H1 (cell line): ENCODE results near the gene RASGRP1. TPM values are rescaled to one million over a fixed set of nuclear protein-coding genes. Genes with fewer than 3 reads are reported as not detected.

Experiments used
- CTCF ChIA-PET: fragments of 300-600 bp; sonication (Branson Sonifier 250); formaldehyde crosslinking; loops from one replicate; lab custom pipeline; 2021; ENCODE audit not compliant: partially characterized antibody; lab: Charles Lee
- POLR2A ChIA-PET: fragments of 300-600 bp; sonication (Branson Sonifier 250); formaldehyde crosslinking; loops from one replicate; lab custom pipeline; 2021; ENCODE audit warnings: inconsistent platforms; ENCODE audit not compliant: partially characterized antibody; lab: Charles Lee
- DNase-seq, 2 experiments: peaks; one replicate each; pipeline versions ENCODE4 v3.0.0 to v3.0.0-alpha.2; 2010 to 2022; ENCODE audit warnings: low spot score in 2 of 2, low read depth in 1 of 2, mixed read lengths in 1 of 2
- FAIRE-seq: peaks from 2 replicates; lab custom pipeline; 2011; peaks lifted over from hg19 to GRCh38; lab: Jason Lieb, UNC
- H2AFZ ChIP-seq: 2 replicates; pipeline ENCODE4 v1.8.1; 2012; ENCODE audit warnings: low read length, inconsistent platforms
- H2AK5ac ChIP-seq: 2 replicates; pipeline ENCODE4 v1.6.1; 2013; ENCODE audit warnings: low read depth, low read length
- H2BK120ac ChIP-seq: replicated peaks from 2 replicates; pipeline ENCODE3; 2013; ENCODE audit warnings: low read depth, low read length, inconsistent platforms
- H2BK12ac ChIP-seq: 2 replicates; pipeline ENCODE4 v1.6.1; 2013; ENCODE audit warnings: low read depth, low read length
- H2BK15ac ChIP-seq: 2 replicates; pipeline ENCODE4 v1.6.1; 2013; ENCODE audit warnings: low read length
- H2BK20ac ChIP-seq: 2 replicates; pipeline ENCODE4 v1.6.1; 2013; ENCODE audit warnings: low read length
- H2BK5ac ChIP-seq: 2 replicates; pipeline ENCODE4 v1.6.1; 2013; ENCODE audit warnings: low read depth, low read length
- H3K14ac ChIP-seq: 2 replicates; pipeline ENCODE4 v1.6.1; 2013; ENCODE audit warnings: inconsistent platforms; ENCODE audit not compliant: insufficient read length
- H3K18ac ChIP-seq: 2 replicates; pipeline ENCODE4 v1.6.1; 2013; ENCODE audit warnings: low read length; ENCODE audit errors: extremely low read depth
- H3K23ac ChIP-seq: 2 replicates; pipeline ENCODE4 v1.6.1; 2013; ENCODE audit warnings: inconsistent platforms; ENCODE audit not compliant: insufficient read length
- H3K23me2 ChIP-seq: 2 replicates; pipeline ENCODE4 v1.6.1; 2013; ENCODE audit warnings: low read depth, low read length
- H3K27ac ChIP-seq: 2 replicates; pipeline ENCODE4 v1.6.1; 2011; ENCODE audit warnings: low read depth, low read length, inconsistent platforms
- H3K27me3 ChIP-seq, 4 experiments: replicated peaks in 1 of 4; 1 replicate in 1 of 4; 2 replicates in 3 of 4; pipeline versions ENCODE4 v1.6.1 to v1.8.1; 2011 to 2013; ENCODE audit warnings: low read length in 3 of 4, mild to moderate bottlenecking in 3 of 4, inconsistent platforms in 2 of 4, mixed read lengths in 2 of 4, moderate library complexity in 1 of 4; ENCODE audit not compliant: control insufficient read depth in 3 of 4, insufficient read depth in 3 of 4; ENCODE audit errors: extremely low read depth in 1 of 4
- H3K36me3 ChIP-seq, 4 experiments: 2 replicates each; pipeline versions ENCODE4 v1.6.1 to v1.8.1; 2011 to 2013; ENCODE audit warnings: mild to moderate bottlenecking in 4 of 4, low read length in 3 of 4, moderate library complexity in 2 of 4, control low read depth in 1 of 4, inconsistent platforms in 1 of 4; ENCODE audit not compliant: insufficient read depth in 4 of 4, control insufficient read depth in 2 of 4
- H3K4ac ChIP-seq: replicated peaks from 2 replicates; pipeline ENCODE3; 2013; ENCODE audit warnings: low read length, low read depth, mixed read lengths, inconsistent platforms; ENCODE audit not compliant: insufficient read length
- H3K4me1 ChIP-seq, 4 experiments: replicated peaks in 1 of 4; 1 replicate in 1 of 4; 2 replicates in 3 of 4; pipeline versions ENCODE4 v1.6.1 to v1.8.1; 2011 to 2013; ENCODE audit warnings: low read length in 3 of 4, inconsistent platforms in 2 of 4, mixed read lengths in 1 of 4; ENCODE audit not compliant: insufficient read depth in 4 of 4, control insufficient read depth in 3 of 4
- H3K4me2 ChIP-seq, 2 experiments: 2 replicates each; pipeline versions ENCODE4 v1.6.1 to v1.8.1; 2011 to 2013; ENCODE audit warnings: low read depth in 2 of 2, low read length in 2 of 2, control low read depth in 1 of 2, inconsistent platforms in 1 of 2, mild to moderate bottlenecking in 1 of 2; ENCODE audit not compliant: insufficient read depth in 1 of 2
- H3K4me3 ChIP-seq, 4 experiments: fragments of 200-600, 300-600 bp in 1 of 4; sonication (generic), shearing (Covaris generic), sonication (Bioruptor Twin) in 1 of 4; 2 replicates each; pipeline versions ENCODE4 v1.5.1 to v1.8.1; 2011 to 2016; ENCODE audit warnings: low read length in 4 of 4, low read depth in 3 of 4, control low read depth in 2 of 4, inconsistent platforms in 2 of 4, mild to moderate bottlenecking in 2 of 4, mixed read lengths in 1 of 4, moderate library complexity in 1 of 4; ENCODE audit not compliant: insufficient read depth in 2 of 4; ENCODE audit errors: extremely low read depth in 1 of 4
- H3K56ac ChIP-seq: replicated peaks from 2 replicates; pipeline ENCODE3; 2013; ENCODE audit warnings: low read depth, mild to moderate bottlenecking, mixed read lengths, low read length, inconsistent platforms; ENCODE audit not compliant: insufficient read length
- H3K79me1 ChIP-seq: 2 replicates; pipeline ENCODE4 v1.6.1; 2013; ENCODE audit warnings: low read depth, low read length, control low read depth
- H3K79me2 ChIP-seq, 2 experiments: 2 replicates each; pipeline versions ENCODE4 v1.6.1 to v1.8.1; 2012 to 2013; ENCODE audit warnings: low read length in 2 of 2, mild to moderate bottlenecking in 2 of 2, inconsistent platforms in 1 of 2; ENCODE audit not compliant: insufficient read depth in 2 of 2, control insufficient read depth in 1 of 2
- H3K9ac ChIP-seq, 4 experiments: replicated peaks in 1 of 4; 1 replicate in 1 of 4; 2 replicates in 3 of 4; pipeline versions ENCODE4 v1.6.1 to v1.8.1; 2011 to 2013; ENCODE audit warnings: low read depth in 3 of 4, low read length in 3 of 4, control low read depth in 2 of 4, mild to moderate bottlenecking in 2 of 4, moderate library complexity in 2 of 4, inconsistent platforms in 1 of 4; ENCODE audit errors: extremely low read depth in 1 of 4
- H3K9me3 ChIP-seq, 2 experiments: 2 replicates each; pipeline versions ENCODE4 v1.6.1 to v1.8.1; 2012 to 2013; ENCODE audit warnings: mild to moderate bottlenecking in 2 of 2, moderate library complexity in 2 of 2, control low read depth in 1 of 2, inconsistent platforms in 1 of 2, low read depth in 1 of 2, low read length in 1 of 2, mixed read lengths in 1 of 2; ENCODE audit not compliant: insufficient read depth in 2 of 2
- H4K20me1 ChIP-seq, 2 experiments: replicated peaks in 1 of 2; 2 replicates each; pipeline versions ENCODE3 to v1.8.1; 2011 to 2013; ENCODE audit warnings: inconsistent platforms in 2 of 2, low read length in 2 of 2, mild to moderate bottlenecking in 1 of 2; ENCODE audit not compliant: insufficient read depth in 2 of 2, control insufficient read depth in 1 of 2
- H4K5ac ChIP-seq: 2 replicates; pipeline ENCODE4 v1.6.1; 2013; ENCODE audit warnings: low read length, low read depth, mixed read lengths, inconsistent platforms; ENCODE audit not compliant: insufficient read length
- H4K8ac ChIP-seq: 2 replicates; pipeline ENCODE4 v1.8.0; 2013; ENCODE audit warnings: mild to moderate bottlenecking, moderate library complexity, low read length, inconsistent platforms; ENCODE audit not compliant: insufficient read depth; ENCODE audit errors: extremely low read depth
- H4K91ac ChIP-seq: replicated peaks from 2 replicates; pipeline ENCODE3; 2013; ENCODE audit warnings: low read length, mixed read lengths, inconsistent platforms; ENCODE audit not compliant: insufficient read length
- BCL11A ChIP-seq, 2 experiments: IDR thresholded peaks; one replicate each; pipeline ENCODE4 v1.6.1; 2011; ENCODE audit warnings: low read depth in 2 of 2, low read length in 2 of 2, mild to moderate bottlenecking in 2 of 2
- CBX8 ChIP-seq: fragments of 300-800, 300-1000 bp; sonication (generic); IDR thresholded peaks from 2 replicates; pipeline ENCODE4 v1.7.1; 2016; ENCODE audit warnings: low read depth, low read length, borderline replicate concordance
- CREB1 ChIP-seq: IDR thresholded peaks from 2 replicates; pipeline ENCODE4 v1.6.1; 2012; ENCODE audit warnings: inconsistent platforms
- EGR1 ChIP-seq: IDR thresholded peaks from 2 replicates; pipeline ENCODE4 v1.6.1; 2011; ENCODE audit warnings: low read depth, low read length, borderline replicate concordance
- EP300 ChIP-seq, 2 experiments: IDR thresholded peaks; 1 replicate in 1 of 2; 2 replicates in 1 of 2; pipeline ENCODE4 v1.6.1; 2011 to 2012; ENCODE audit warnings: low read depth in 2 of 2, low read length in 2 of 2, mild to moderate bottlenecking in 2 of 2, borderline replicate concordance in 1 of 2, inconsistent platforms in 1 of 2, moderate library complexity in 1 of 2
- FOSL1 ChIP-seq: IDR thresholded peaks from 2 replicates; pipeline ENCODE4 v1.6.1; 2011; ENCODE audit warnings: mild to moderate bottlenecking, low read depth, low read length, moderate library complexity; ENCODE audit not compliant: insufficient read depth
- GABPA ChIP-seq: IDR thresholded peaks from 2 replicates; pipeline ENCODE4 v1.6.1; 2011; ENCODE audit warnings: mild to moderate bottlenecking, low read length, moderate library complexity, borderline replicate concordance; ENCODE audit not compliant: insufficient read depth
- JUN ChIP-seq: IDR thresholded peaks from 2 replicates; pipeline ENCODE4 v1.6.1; 2011; ENCODE audit warnings: low read depth, mild to moderate bottlenecking, improper control_type of control experiment, low read length
- KDM1A ChIP-seq: fragments of 200-600, 300-600 bp; sonication (generic); IDR thresholded peaks from 2 replicates; pipeline ENCODE4 v1.7.1; 2016; ENCODE audit warnings: mild to moderate bottlenecking, low read length, borderline replicate concordance
- KDM5A ChIP-seq: fragments of 200-600 bp; IDR thresholded peaks from 2 replicates; pipeline ENCODE4 v1.7.1; 2012; ENCODE audit warnings: mild to moderate bottlenecking, low read length, inconsistent platforms, mixed read lengths
- NRF1 ChIP-seq: IDR thresholded peaks from 2 replicates; pipeline ENCODE4 v1.6.1; 2011; ENCODE audit warnings: mild to moderate bottlenecking, low read depth, low read length, improper control_type of control experiment
- POLR2AphosphoS5 ChIP-seq: IDR thresholded peaks from 2 replicates; pipeline ENCODE4 v1.6.1; 2011; ENCODE audit warnings: low read depth, low read length
- SP1 ChIP-seq: IDR thresholded peaks from 2 replicates; pipeline ENCODE4 v1.6.1; 2011; ENCODE audit warnings: low read depth, low read length
- TAF7 ChIP-seq: optimal IDR thresholded peaks from 2 replicates; pipeline ENCODE3; 2011; ENCODE audit warnings: low read depth, mild to moderate bottlenecking, inconsistent platforms, low read length, moderate library complexity, borderline replicate concordance
- ZNF274 ChIP-seq: IDR thresholded peaks from 2 replicates; pipeline ENCODE4 v1.7.0; 2012; ENCODE audit warnings: low read length, borderline replicate concordance; ENCODE audit errors: extremely low read depth
- WGBS, 2 experiments: shearing (Covaris generic) in 1 of 2; methylation state at CpG; one replicate each; pipeline versions ENCODE4 v1.1.6 to v1.1.7; 2013 to 2015; ENCODE audit warnings: low lambda C conversion rate in 2 of 2, mixed read lengths in 2 of 2, inconsistent platforms in 1 of 2, low coverage in 1 of 2, missing lambda C conversion rate in 1 of 2; ENCODE audit not compliant: insufficient replicate concordance in 2 of 2, insufficient coverage in 1 of 2, insufficient read length in 1 of 2; ENCODE audit errors: extremely low coverage in 1 of 2, missing lambda C conversion rate in 1 of 2; 5-methylcytosine and 5-hydroxymethylcytosine counted together
- polyA plus RNA-seq, 7 experiments: library from polyadenylated mRNA; depleted of rRNA in 3 of 7; stranded (reverse) in 5 of 7; unstranded in 2 of 7; fragments of >200 nt in 5 of 7; fragments of 200-250 nt in 2 of 7; gene quantifications; 1 replicate in 5 of 7; 2 replicates in 1 of 7; 4 replicates in 1 of 7; pipeline versions ENCODE4 v1.2.1 to v1.2.3, GENCODE V29; 2011 to 2013; ENCODE audit warnings: missing spikeins in 2 of 7, mixed read lengths in 2 of 7
- total RNA-seq: library from RNA; stranded (reverse); fragmentation: NEBNext Ultra II Directional; extraction: Animal tissue kit (Norgen Biotek cat#: 25700); gene quantifications from 2 replicates; pipeline ENCODE4 v1.2.1, GENCODE V29; 2021

Gene RASGRP1
- total and polyA plus RNA-seq, 2 of the 8 experiments (the other 6 are each of a cell fraction or from before 2014, with no cell fraction given) = 1.1 to 2.1 TPM

GRCh38 chr15:38557921-38558320, 6.7 kb downstream of the RASGRP1 start:
- no peak overlapping the region for H3K14ac ChIP-seq
- H2BK15ac ChIP-seq = no peak overlapping the region
- H2BK20ac ChIP-seq = no peak overlapping the region
- WGBS, 2 experiments = 94% methylated on average over 10 of the region's 10 CpGs; no CpG with 5 or more reads in 1 of the 2 experiments
- H3K4me3 ChIP-seq = no peak overlapping the region
- H3K56ac ChIP-seq = no peak overlapping the region
- no peak overlapping the region for H4K8ac ChIP-seq
- H3K4me2 ChIP-seq = no peak overlapping the region
- no peak overlapping the region for H4K91ac ChIP-seq
- H3K4ac ChIP-seq = no peak overlapping the region
- CTCF ChIA-PET = no interaction called here
- FAIRE-seq (no peak), DNase-seq (no peak)
- H2BK5ac ChIP-seq = no peak overlapping the region
- no peaks in the 10 kb centered on the region; a peak in 1 of 7 replicates for H3K4me1 ChIP-seq
- no peak overlapping the region for H3K18ac ChIP-seq
- no peak overlapping the region for H2AFZ ChIP-seq
- 0 out of 7 replicates have a peak, but pooled peaks cover 0 to 1% (median 0%) of the 10 kb centered on the region in 4 experiments for H3K27me3 ChIP-seq
- H3K36me3 ChIP-seq = no peaks in the 10 kb centered on the region
- POLR2A ChIA-PET = no interaction called here
- H2BK120ac ChIP-seq = no peak overlapping the region
- no peak overlapping the region for H3K27ac ChIP-seq
- H3K23ac ChIP-seq = no peak overlapping the region
- H3K9ac ChIP-seq = no peak overlapping the region
- H4K20me1 ChIP-seq = no peaks in the 10 kb centered on the region
- no peaks in the 10 kb centered on the region for H3K79me2 ChIP-seq
- no peak overlapping the region for H2AK5ac ChIP-seq
- no peak overlapping the region for H4K5ac ChIP-seq
- no peaks in the 10 kb centered on the region for H3K9me3 ChIP-seq
- no peak overlapping the region for H2BK12ac ChIP-seq
- H3K23me2 ChIP-seq = no peaks in the 10 kb centered on the region
- H3K79me1 ChIP-seq = no peaks in the 10 kb centered on the region
- TF ChIP-seq ZNF274 (no peak), SP1 (no peak), FOSL1 (no peak), CBX8 (no peak), KDM5A (no peak), NRF1 (no peak), GABPA (no peak), CREB1 (no peak), EP300 (IDR thresholded peaks at IDR 0.05; ENCODE audit: borderline replicate concordance in 1 of 2, low read depth in 2 of 2, low read length in 2 of 2) (no peak), JUN (no peak), EGR1 (no peak), POLR2AphosphoS5 (no peak), KDM1A (no peak), TAF7 (no peak), BCL11A (IDR thresholded peaks at IDR 0.05; ENCODE audit: low read depth in 2 of 2, low read length in 2 of 2) (no peak)
